WTC11 (cell line): ENCODE measurements around the gene SPTY2D1. TPM values are rescaled to one million over a fixed set of nuclear protein-coding genes. Genes with fewer than 3 reads are reported as not detected.
A peak's percentile ranks its signal among the peaks of the same experiment; 100 is the strongest.

Experiments used
- ATAC-seq: fragments of 200-7000 bp; cut with Tn5 transposase; 2 replicates; pipeline ENCODE4 v1.10.0; 2021; ENCODE audit warnings: mild to moderate bottlenecking, moderate library complexity
- CTCF ChIA-PET: fragments of 300-600 bp; sonication (Branson Sonifier 250); formaldehyde crosslinking; loops from one replicate; lab custom pipeline; 2021; ENCODE audit warnings: antibody characterized with exemption; lab: Charles Lee
- POLR2A ChIA-PET: fragments of 350-600 bp; sonication (Branson Sonifier 250); formaldehyde crosslinking; loops from one replicate; lab custom pipeline; 2021; ENCODE audit warnings: antibody characterized with exemption; lab: Charles Lee
- DNase-seq: peaks from one replicate; pipeline ENCODE4 v3.0.0; 2021; ENCODE audit warnings: low spot score
- H3K27ac Mint-ChIP-seq: 2 replicates; pipeline ENCODE4 v1.8.0; 2021; ENCODE audit warnings: mixed read lengths
- H3K27me3 Mint-ChIP-seq: 2 replicates; pipeline ENCODE4 v1.8.0; 2021; ENCODE audit warnings: low read depth, mild to moderate bottlenecking, moderate library complexity, mixed read lengths
- H3K36me3 Mint-ChIP-seq: 2 replicates; pipeline ENCODE4 v1.8.0; 2021; ENCODE audit warnings: mixed read lengths
- H3K4me1 Mint-ChIP-seq: 2 replicates; pipeline ENCODE4 v1.8.0; 2022; ENCODE audit warnings: mixed read lengths
- H3K4me3 Mint-ChIP-seq: 2 replicates; pipeline ENCODE4 v1.8.0; 2021; ENCODE audit warnings: mild to moderate bottlenecking, moderate library complexity, mixed read lengths
- H3K9me3 Mint-ChIP-seq: 2 replicates; pipeline ENCODE4 v1.8.0; 2021; ENCODE audit warnings: mixed read lengths
- AR ChIP-seq: fragments of 250-450 bp; sonication (Bioruptor Pico); IDR thresholded peaks from 2 replicates; pipeline ENCODE4 v1.9.0; 2021; ENCODE audit warnings: mild to moderate bottlenecking
- CREB1 ChIP-seq: sonication (generic); formaldehyde crosslinking; IDR thresholded peaks from 2 replicates; pipeline ENCODE4 v1.8.0; 2023; ENCODE audit warnings: mild to moderate bottlenecking, missing genetic modification reagents
- ERG ChIP-seq: fragments of 250-450 bp; sonication (Bioruptor Pico); IDR thresholded peaks from 2 replicates; pipeline ENCODE4 v1.8.0; 2021; ENCODE audit warnings: mild to moderate bottlenecking
- GABPB1 ChIP-seq: sonication (generic); formaldehyde crosslinking; IDR thresholded peaks from 2 replicates; pipeline ENCODE4 v1.8.1; 2023; ENCODE audit warnings: mild to moderate bottlenecking, missing genetic modification reagents
- HMGA2 ChIP-seq: fragments of 250-450 bp; sonication (Bioruptor Pico); IDR thresholded peaks from 2 replicates; pipeline ENCODE4 v1.4.0; 2021; ENCODE audit warnings: mild to moderate bottlenecking, moderate library complexity
- IRF1 ChIP-seq: sonication (generic); formaldehyde crosslinking; IDR thresholded peaks from 2 replicates; pipeline ENCODE4 v1.8.0; 2023; ENCODE audit warnings: missing genetic modification reagents
- IRF2 ChIP-seq: sonication (generic); formaldehyde crosslinking; IDR thresholded peaks from 2 replicates; pipeline ENCODE4 v1.8.0; 2022; ENCODE audit warnings: low read depth, missing genetic modification reagents, borderline replicate concordance
- JAZF1 ChIP-seq: fragments of 250-450 bp; sonication (Bioruptor Pico); IDR thresholded peaks from 2 replicates; pipeline ENCODE4 v1.9.0; 2021; ENCODE audit warnings: moderate library complexity, mild to moderate bottlenecking, inconsistent platforms
- MXD4 ChIP-seq: fragments of 250-450 bp; sonication (Bioruptor Pico); IDR thresholded peaks from 2 replicates; pipeline ENCODE4 v1.8.0; 2021; ENCODE audit warnings: mild to moderate bottlenecking, moderate library complexity, borderline replicate concordance
- NFE2L1 ChIP-seq: sonication (generic); formaldehyde crosslinking; IDR thresholded peaks from 2 replicates; pipeline ENCODE4 v1.8.1; 2023; ENCODE audit warnings: missing genetic modification reagents
- NFYB ChIP-seq: sonication (generic); formaldehyde crosslinking; conservative IDR thresholded peaks from 2 replicates; pipeline ENCODE4 v1.8.0; 2022; ENCODE audit warnings: low read depth, missing genetic modification reagents
- NR3C1 ChIP-seq: sonication (generic); formaldehyde crosslinking; conservative IDR thresholded peaks from 2 replicates; pipeline ENCODE4 v1.8.1; 2023; ENCODE audit warnings: low read depth, mild to moderate bottlenecking, missing genetic modification reagents
- PRRX2 ChIP-seq: fragments of 250-450 bp; sonication (Bioruptor Pico); IDR thresholded peaks from 2 replicates; pipeline ENCODE4 v1.8.0; 2021; ENCODE audit warnings: mild to moderate bottlenecking
- SMAD3 ChIP-seq: sonication (generic); formaldehyde crosslinking; IDR thresholded peaks from 2 replicates; pipeline ENCODE4 v1.8.0; 2022; ENCODE audit warnings: missing genetic modification reagents, mild to moderate bottlenecking, borderline replicate concordance
- TEAD4 ChIP-seq: sonication (generic); formaldehyde crosslinking; IDR thresholded peaks from 2 replicates; pipeline ENCODE4 v1.8.0; 2022; ENCODE audit warnings: mild to moderate bottlenecking, missing genetic modification reagents
- USF2 ChIP-seq: sonication (generic); formaldehyde crosslinking; IDR thresholded peaks from 2 replicates; pipeline ENCODE4 v1.8.1; 2023; ENCODE audit warnings: mild to moderate bottlenecking, missing genetic modification reagents, moderate library complexity
- ZNF263 ChIP-seq: sonication (generic); formaldehyde crosslinking; IDR thresholded peaks from 2 replicates; pipeline ENCODE4 v1.8.1; 2022; ENCODE audit warnings: low read depth, mild to moderate bottlenecking, moderate library complexity, missing genetic modification reagents
- ZNF423 ChIP-seq: fragments of 250-450 bp; sonication (Bioruptor Pico); IDR thresholded peaks from 2 replicates; pipeline ENCODE4 v2.1.2; 2022; ENCODE audit warnings: mild to moderate bottlenecking, moderate library complexity
- ZSCAN18 ChIP-seq: fragments of 250-450 bp; sonication (Bioruptor Pico); IDR thresholded peaks from 2 replicates; pipeline ENCODE4 v2.1.2; 2022; ENCODE audit warnings: mild to moderate bottlenecking, moderate library complexity
- total RNA-seq: library from RNA; stranded (reverse); gene quantifications from 3 replicates; pipeline ENCODE4 v1.2.3, GENCODE V29; 2021

Gene SPTY2D1
- total RNA-seq, 1 experiment from 2014 or later = 14.3 TPM

- H3K4me1 Mint-ChIP-seq = no peaks in the 10 kb centered on the region
- CTCF ChIA-PET = no interaction called here
- no peak for TF ChIP-seq AR (CRISPR knock-in tag)
- TF ChIP-seq HMGA2 (CRISPR knock-in tag) = no peak
- TF ChIP-seq IRF2 (CRISPR knock-in tag) = no peak
- TF ChIP-seq ZNF423 (CRISPR knock-in tag) = no peak
- no peak for TF ChIP-seq TEAD4 (CRISPR knock-in tag)
- no peak for TF ChIP-seq NR3C1 (CRISPR knock-in tag)
- no peak for TF ChIP-seq USF2 (CRISPR knock-in tag)
- no peak for TF ChIP-seq GABPB1
- no peak for TF ChIP-seq NFYB (CRISPR knock-in tag)
- no peak for TF ChIP-seq ZSCAN18
- no peak for TF ChIP-seq IRF1 (CRISPR knock-in tag)
- H3K9me3 Mint-ChIP-seq = peaks cover 11% of the 10 kb centered on the region
- DNase-seq (no peak), ATAC-seq (no peak)
- no peaks in the 10 kb centered on the region for H3K27me3 Mint-ChIP-seq
- no peak overlapping the region for H3K4me3 Mint-ChIP-seq
- POLR2A ChIA-PET = no interaction called here
- H3K36me3 Mint-ChIP-seq = peaks cover 8% of the 10 kb centered on the region; the same call in 1 of the 2 replicates
- H3K27ac Mint-ChIP-seq = no peak overlapping the region
Measured at GRCh38 chr11:18623707-18624106, 10.4 kb downstream of the SPTY2D1 start.

- H3K27me3 Mint-ChIP-seq = no peaks in the 10 kb centered on the region
- ChIA-PET CTCF (interaction anchor here (0.5 to 1.0 kb wide), 2 partner anchors 33 to 514 kb away, joined by 3 read pairs; no protein-coding TSS in a partner anchor), POLR2A (no interaction called here)
- peaks cover 21% of the 10 kb centered on the region for H3K36me3 Mint-ChIP-seq
- H3K9me3 Mint-ChIP-seq = no peaks in the 10 kb centered on the region; the same call in 1 of the 2 replicates
- TF ChIP-seq PRRX2 (CRISPR knock-in tag) (no peak), NFE2L1 (CRISPR knock-in tag) (no peak), CREB1 (CRISPR knock-in tag) (no peak), MXD4 (CRISPR knock-in tag) (no peak), SMAD3 (no peak), JAZF1 (CRISPR knock-in tag) (no peak), ZNF263 (no peak), ERG (no peak)
- DNase-seq (no peak), ATAC-seq (no peak)
- no peaks in the 10 kb centered on the region for H3K4me1 Mint-ChIP-seq
- H3K4me3 Mint-ChIP-seq = no peak overlapping the region
- peak overlapping the region; percentile 29; the same call in 1 of the 2 replicates for H3K27ac Mint-ChIP-seq
Measured at GRCh38 chr11:18618342-18619025, 15.7 kb downstream of the SPTY2D1 start.
